Smooth muscle cell of the coronary artery (primary cell): ENCODE measurements around the gene CSNK1G3. TPM values are rescaled to one million over a fixed set of nuclear protein-coding genes. Genes with fewer than 3 reads are reported as not detected.

Experiments used
- total RNA-seq: library from RNA; depleted of rRNA; stranded (reverse); fragments of >200 nt; gene quantifications from 2 replicates; pipeline ENCODE4 v1.2.3, GENCODE V29; 2014; ENCODE audit warnings: low replicate concordance

Gene CSNK1G3
- total RNA-seq: 33.1 and 38.2 TPM in 2 replicates

DNA sequence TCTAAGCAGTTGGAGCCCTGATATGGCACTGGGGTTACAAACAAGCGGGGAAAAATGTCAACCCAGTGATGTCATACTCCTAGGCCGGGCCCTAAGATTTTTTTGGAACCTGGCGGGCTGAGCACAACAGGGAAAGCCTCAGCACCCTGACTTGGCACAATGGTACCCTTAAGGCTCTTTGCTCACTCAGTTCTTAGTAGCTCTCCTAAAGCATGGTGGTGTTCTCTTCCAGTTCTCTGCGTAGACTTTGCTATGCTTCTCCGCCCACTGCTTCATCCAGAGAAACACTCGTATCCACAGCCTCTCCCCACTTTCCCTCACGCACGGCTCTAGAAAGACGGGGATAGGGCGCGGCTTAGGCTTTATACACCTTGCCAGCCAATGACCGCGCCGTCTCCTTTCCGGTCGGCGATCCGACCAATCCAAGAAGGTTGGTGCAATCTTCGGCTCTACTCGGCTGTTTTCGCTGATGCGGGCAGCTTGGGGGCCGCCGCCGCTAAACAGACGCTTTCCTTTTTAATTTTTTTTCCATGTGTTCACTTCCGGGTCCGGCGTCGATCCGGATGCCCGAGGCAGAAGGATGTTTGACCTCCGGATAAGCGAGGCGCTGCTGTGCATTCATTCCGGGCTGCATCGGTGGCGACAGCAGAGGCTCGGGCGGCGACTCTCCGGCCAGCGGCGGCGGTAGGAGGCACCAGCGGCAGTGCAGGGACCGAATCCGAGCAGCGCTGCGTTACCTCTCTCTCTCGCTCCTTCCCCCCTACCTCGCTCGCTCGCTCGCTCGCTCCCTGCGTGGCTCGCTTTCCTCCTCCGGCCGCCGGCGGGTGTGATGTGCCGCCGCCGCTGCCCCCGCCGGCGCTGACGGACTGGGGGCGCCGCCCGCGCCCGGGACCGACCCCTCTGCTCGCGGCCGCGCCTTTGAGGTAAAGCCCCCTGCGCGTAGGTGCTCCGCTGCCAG is at the start of gene CSNK1G3:
CSNK1G3 (plus strand) TSS at position 530 of the 958 bp plus-strand sequence. CDS start 33,487 bp downstream, outside the sequence.

Other genes starting within 250 kb of the CSNK1G3 start
- gene CEP120, start 88.8 kb upstream of the CSNK1G3 start, total RNA-seq: 9.8 and 13.2 TPM in 2 replicates